HG02610 (cell line): ENCODE data around the gene NCOA5.
A peak's percentile ranks its signal among the peaks of the same experiment; 100 is the strongest.

Source experiments
- ATAC-seq: cut with Tn5 transposase; IDR thresholded peaks from one replicate; pipeline ENCODE4 v1.9.1; 2021; ENCODE audit warnings: mild to moderate bottlenecking, moderate library complexity; ENCODE audit not compliant: unreplicated experiment

The NCOA5 gene

GRCh38 chr20:46089417-46090388 is at the start of gene NCOA5:
NCOA5 (minus strand) TSS chr20:46089962; CDS start chr20:46079424, 10,538 bp downstream.
- ATAC-seq, result peak; percentile 75

DNA sequence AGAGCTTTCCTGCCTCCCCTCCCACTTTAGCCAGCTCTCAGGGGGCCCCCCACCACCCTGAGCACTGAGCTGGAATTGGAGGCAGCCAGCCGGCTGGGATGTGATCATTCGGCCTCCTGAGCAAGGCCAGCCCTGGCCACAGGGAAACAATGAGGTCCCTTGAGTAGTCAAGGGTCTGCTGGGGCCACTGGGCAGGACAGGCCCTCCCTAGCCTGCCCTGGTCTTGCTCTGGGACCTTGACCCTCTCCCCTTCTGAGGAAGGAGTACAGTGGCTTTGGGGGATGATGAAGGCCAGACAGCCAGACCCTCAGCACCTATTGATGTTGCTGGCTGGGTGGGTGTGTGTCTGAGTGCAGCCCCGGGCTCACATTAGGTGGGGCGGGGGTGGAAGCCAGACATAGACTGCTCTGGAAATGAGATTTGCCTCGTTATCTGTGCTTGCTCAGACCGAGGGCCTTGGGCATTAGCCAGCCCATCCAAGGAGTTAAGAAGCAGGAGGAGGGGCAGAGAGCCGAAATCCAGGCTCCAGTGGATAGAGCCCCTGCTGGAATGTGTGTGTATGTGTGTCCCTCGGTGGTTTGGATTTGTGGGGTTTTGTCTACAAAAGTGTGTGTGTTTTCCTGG is 49.6 kb upstream of the NCOA5 start:
- ATAC-seq, result no peak

GRCh38 chr20:46137816-46138215 is 48.1 kb upstream of the NCOA5 start:
- no peak for ATAC-seq

DNA sequence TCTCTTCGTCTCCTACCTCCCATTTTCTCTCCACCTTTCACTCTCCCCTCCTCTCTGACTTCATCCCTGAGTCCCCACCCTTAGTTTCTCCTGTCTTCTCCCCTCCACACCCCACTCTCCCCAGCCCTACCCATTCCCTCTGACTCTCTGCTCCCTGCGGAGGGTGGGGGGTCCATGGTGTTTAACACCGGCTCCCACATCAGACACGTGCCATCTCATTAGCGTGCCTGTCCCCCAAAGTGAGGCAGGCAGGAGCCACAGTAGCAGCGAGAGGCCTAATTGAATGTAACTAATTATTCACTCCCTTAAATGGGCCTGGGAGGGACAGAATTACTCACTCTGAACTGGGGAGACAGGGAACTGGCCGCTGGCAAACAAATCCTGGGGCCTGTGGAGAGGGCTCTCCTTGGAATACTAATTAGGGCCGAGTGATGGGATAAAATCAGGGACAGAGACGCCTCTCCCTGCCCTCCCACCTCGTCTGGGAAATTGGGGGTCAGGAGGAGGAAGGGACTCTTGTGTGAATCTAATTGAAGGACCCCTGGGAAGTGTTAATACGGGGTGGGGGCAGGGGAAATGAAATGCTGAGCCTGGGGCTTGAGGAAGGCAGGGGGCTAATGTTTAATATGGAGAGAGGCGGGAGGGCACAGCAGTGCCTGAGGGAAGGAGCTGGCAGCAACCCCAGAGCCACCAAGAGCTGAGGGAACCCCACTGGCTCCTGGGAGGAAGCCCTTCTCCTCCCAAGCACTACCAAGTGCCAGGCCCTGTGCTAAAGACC is 46.3 kb upstream of the NCOA5 start:
- ATAC-seq, result no peak

DNA sequence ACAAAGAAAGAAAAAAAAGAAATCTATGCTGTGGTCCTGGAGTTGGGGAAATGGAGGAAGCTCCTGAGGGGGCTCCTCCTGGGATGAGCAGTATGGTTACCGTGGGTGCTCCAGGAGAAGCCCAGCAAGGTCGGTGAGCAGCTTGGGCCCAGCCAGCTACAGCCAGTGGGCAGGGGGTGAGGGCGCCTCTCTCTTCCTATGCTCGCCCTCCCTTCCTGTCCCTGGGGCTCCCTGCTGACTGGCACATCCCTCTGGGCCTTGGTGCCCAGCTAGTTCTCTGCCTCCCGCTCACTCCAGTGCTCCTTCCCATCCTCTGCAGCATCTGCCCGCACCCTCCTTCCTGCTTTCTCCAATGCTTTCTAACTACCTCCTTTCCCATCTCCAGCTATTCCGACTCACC is 45.0 kb upstream of the NCOA5 start:
- ATAC-seq, result no peak

GRCh38 chr20:46133886-46134654 is 44.3 kb upstream of the NCOA5 start:
- ATAC-seq, result no peak

DNA sequence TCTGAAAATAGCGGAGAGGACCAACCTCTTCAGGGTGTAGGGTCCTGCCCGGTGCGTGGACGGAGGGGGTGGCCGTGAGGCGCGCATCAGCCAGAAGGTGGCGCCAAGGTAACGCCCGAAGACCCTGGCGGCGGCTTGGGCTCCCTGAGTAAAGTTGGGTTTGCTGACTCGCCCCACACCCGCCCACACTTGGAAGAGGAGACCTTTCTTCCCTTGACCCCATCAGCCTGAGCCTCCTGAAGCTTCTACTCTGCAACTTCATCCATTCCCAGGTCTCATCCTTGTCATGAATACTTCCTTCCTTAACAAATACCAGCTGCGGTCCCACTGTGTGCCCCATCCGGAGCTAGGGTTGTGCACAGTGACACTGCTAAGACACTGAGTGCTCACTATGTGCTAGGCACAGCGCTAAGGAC is 43.0 kb upstream of the NCOA5 start:
- ATAC-seq, result no peak

DNA sequence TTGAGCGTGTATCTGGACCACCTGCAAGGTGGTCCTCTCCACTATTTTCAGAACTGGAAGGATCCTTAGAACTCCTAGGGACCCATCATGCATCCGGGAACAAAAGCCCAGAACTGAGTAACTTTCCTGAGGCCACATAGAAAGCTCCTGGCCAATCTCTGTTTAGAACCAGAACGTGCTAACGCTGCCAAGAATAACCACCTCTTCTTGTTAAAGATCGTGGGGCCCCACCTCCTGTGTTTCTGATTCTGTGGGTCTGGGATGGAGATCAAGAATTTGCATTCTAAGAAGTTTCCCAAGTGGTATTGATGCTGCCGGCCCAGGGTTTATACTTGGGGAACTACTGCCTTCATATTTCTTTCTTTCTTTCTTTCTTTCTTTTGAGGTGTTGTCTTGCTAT is 41.6 kb upstream of the NCOA5 start:
- no peak for ATAC-seq

DNA sequence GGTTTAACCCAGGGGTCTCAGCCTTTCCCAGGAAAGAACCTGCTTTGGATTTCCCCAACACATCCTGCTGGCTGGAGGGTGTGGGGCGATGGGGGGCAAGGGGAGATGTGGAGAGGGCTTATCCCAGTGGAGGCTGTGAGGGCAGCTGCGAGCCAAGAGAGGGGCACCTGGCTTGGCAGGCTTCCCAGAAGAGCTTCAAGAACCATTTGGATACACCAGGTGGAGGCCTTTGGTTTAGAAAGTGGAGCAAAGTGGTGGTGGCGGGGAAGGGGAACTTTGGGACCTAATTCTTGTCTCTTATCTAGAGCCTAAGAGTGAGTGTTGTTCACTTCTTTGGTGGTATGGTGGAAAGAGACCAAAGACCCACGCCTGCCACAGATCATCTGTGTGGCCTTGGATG is 40.8 kb upstream of the NCOA5 start:
- ATAC-seq, result peak; percentile 9

DNA sequence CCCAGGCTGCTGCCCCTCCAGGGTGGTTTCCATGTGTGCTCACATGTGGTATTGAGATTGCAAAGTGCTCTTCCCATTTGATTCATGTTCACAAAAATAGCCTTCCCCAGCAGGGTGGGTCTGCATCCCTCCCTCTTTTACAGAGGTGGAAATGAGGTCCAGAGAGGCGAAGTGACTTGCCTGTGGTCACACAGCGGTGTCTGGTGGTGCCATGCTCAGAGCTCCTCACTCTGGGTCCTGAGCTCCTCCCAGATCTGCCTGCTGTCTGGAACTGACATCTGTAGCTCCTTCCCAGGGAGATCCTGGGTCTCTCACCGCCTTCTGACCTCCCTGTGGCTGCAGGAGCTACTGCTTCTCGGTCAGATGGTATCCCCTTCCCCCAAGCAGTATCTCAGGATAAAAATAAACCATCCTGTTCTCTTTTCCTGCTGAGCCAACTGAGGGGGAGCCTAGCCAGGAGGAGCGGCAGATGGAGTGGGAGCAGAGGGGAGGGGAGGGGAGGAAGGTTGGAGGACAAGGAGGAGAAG is 40.3 kb upstream of the NCOA5 start:
- ATAC-seq, result peak; percentile 58

DNA sequence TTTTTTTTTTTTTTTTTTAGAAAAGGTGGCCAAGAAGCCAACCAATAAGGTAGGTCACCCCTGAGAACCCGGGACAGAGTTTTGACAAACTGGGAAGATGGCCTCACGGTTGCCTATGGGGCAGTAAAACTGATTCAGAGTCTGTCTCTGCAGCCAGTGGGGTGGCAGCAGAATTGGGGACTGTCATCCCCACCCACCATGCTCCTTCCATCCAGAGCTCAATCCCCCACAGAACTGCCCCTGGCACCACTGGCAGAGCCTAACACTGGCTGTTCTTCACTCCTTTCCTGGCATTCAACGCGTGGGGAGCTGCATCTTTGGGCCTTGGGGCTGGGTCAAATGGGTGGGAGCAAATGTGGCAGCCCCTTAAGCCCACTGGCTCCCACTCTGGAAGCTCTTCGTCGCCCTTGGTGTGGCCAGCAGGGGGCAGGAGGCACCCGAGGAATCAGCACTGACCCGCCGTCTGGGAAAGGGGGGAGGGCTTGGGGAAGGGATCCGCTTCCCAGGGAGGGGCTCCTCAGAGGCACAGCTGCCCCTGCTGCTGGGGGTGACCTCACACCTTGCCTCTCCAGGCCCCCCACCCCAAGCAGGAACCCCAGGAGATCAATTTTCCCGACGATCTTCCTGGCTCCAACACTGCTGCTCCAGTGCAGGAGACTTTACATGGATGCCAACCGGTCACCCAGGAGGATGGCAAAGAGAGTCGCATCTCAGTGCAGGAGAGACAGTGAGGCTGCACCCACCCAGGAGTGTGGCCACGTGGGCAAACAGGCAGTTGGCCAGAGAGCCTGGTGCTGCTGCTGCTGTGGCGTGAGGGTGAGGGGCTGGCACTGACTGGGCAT is 38.8 kb upstream of the NCOA5 start:
- ATAC-seq, result no peak

DNA sequence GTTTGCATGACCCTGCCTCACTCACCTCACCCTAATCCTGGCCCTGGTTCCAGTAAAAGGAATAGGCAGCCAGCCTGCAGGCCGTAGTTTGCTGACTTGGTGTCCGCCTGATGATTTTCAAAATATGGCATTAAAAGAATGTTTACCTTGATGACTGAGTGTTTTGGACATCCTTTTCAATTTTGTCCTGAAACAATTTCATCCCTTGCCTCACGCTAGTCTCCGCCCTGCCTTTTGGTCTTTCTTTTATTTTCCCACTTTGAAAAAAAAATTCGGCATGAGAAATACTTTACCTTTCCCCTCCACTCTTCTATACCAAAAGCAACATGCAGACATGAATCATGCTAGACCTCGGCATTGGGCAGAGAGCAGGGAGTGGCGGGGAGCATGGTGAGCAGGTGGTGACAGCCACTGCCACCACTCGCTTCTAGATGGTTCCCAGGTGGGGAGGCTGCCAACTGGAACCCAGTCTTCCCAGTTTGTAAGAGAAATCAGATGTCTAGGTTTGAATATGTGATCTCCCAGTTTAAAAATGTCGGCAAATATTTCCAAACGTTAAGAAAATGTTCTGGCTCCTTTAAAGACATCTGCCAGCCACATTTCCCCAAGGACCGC is 37.7 kb upstream of the NCOA5 start:
- ATAC-seq, result no peak

- ATAC-seq, result no peak
Measured at GRCh38 chr20:46126440-46127056, 36.8 kb upstream of the NCOA5 start.

GRCh38 chr20:46123482-46124245 is 33.9 kb upstream of the NCOA5 start:
- ATAC-seq, result no peak

DNA sequence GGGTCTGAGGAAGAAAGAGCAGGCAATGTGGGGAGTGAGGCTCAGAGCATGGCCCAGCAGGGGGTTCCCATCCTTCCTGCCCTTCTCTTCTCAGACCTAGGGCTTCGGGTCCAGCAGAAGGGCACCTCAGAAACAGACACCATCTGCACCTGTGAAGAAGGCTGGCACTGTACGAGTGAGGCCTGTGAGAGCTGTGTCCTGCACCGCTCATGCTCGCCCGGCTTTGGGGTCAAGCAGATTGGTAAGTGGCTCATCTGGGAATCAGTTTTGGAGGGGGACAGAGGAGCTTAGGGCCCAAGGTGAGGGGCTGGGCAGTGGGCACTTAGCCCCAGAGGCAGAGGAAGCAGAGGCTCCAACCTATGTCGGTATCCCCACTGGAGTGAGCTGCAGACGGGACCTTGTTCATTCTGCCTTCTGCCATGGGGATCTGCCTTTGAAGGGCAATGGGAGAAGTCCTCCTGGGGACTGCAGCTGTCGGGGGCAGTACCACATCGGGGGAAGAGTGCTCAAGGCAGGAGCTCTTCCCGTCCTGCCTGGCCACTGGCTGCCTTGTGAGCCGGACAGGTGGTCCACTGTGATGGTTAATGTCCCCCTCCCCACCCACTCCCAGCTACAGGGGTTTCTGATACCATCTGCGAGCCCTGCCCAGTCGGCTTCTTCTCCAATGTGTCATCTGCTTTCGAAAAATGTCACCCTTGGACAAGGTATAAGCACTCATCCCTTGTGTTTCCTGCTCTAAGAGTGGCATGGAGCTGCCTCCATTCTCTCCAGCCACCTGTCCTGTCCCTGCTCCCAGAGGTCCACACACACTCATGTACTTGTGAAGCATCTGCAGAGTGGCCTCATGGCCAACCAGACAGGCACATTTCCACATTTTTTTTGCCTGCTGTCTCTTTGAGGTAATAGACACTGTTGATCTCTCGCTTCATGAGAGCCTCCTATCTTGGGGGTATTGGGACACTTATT is 33.0 kb upstream of the NCOA5 start:
- ATAC-seq, result no peak

DNA sequence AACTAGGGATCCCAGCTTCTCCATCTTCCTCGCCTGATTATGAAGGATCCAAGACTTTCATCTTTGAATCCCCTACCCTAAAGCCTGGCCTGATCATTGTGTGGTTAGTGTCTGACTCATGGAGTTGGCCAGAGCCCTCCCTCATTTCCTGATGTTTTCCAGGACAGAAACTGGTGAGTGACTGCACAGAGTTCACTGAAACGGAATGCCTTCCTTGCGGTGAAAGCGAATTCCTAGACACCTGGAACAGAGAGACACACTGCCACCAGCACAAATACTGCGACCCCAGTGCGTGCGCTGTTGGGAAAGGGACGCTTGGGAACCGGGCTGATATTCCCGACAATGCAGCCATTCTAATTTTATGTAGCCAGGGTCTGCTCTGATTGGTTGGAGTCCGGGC is 32.3 kb upstream of the NCOA5 start:
- no peak for ATAC-seq
